Heart left ventricle (tissue), 13 donors: ENCODE data around the gene PRDM5.

Experiments
- POLR2A ChIP-seq, 2 donors: fragments of 450-650 bp; IDR thresholded peaks; one replicate each; pipeline ENCODE4 v1.6.1; 2017; ENCODE audit warnings: antibody characterized with exemption in 2 of 2, mild to moderate bottlenecking in 2 of 2, moderate library complexity in 2 of 2
- TF ChIP-seq, protein P1 (sequence below), 12 donors: fragments of 200-600 bp; sonication (generic) in 4 of 12; IDR thresholded peaks; one replicate each; pipeline versions ENCODE4 v1.5.0 to v1.8.0; 2018 to 2022; ENCODE audit warnings: antibody characterized with exemption in 12 of 12, mild to moderate bottlenecking in 5 of 12
- donor health status: ischemic (EF 13 %, LVEDD 7.1; RV severe dilation, severe dysfunction).
- donor health status: DM: no; HTN: yes; CAD: no.
- donor health status: DM: no; HTN: no; CAD: no.
- donor health status: ischemic (EF 25% LVEDD 6.9; RV normal size, moderate dysfunction).
- donor health status: ischemic (EF 25% LVEDD 5.7; RV mildly dilated, moderate dysfunction).
- donor health status: ischemic (EF 35%, LVEDD 5.7; RV mildly dilated, moderate dysfunction).
- donor health status: nonischemic (EF 11% LVEDD 7.7; RV severe dilation, severe dysfunction).
- donor health status: DM: yes; HTN: yes; CAD: no.
- donor health status: PGD.
- donor health status: ischemic (EF 29% LVEDD 5.4; RV normal size, mild dysfunction).
- donor health status: nonischemic (EF 23%, LVEDD 6.1; RV moderate dilation, normal function).

DNA sequence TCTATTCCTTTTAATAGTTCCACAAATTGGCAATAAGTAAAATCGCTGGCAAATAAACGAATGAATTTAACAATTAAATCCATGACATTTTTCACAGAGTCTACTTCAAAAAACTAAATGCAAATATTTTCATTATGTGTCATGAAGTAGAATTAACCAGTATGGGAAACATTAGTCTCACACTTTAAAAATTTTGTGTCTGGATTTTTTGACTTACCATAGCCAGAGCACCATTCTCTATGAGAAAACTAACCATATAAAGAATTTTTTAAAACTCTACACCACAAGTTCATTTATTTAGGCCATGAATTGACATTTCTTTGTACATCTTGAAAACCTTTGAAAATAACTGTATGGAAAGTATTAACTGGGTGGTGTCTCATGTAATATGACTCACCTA, 41.2 kb downstream of the PRDM5 start:
- TF ChIP-seq, protein P1, sequence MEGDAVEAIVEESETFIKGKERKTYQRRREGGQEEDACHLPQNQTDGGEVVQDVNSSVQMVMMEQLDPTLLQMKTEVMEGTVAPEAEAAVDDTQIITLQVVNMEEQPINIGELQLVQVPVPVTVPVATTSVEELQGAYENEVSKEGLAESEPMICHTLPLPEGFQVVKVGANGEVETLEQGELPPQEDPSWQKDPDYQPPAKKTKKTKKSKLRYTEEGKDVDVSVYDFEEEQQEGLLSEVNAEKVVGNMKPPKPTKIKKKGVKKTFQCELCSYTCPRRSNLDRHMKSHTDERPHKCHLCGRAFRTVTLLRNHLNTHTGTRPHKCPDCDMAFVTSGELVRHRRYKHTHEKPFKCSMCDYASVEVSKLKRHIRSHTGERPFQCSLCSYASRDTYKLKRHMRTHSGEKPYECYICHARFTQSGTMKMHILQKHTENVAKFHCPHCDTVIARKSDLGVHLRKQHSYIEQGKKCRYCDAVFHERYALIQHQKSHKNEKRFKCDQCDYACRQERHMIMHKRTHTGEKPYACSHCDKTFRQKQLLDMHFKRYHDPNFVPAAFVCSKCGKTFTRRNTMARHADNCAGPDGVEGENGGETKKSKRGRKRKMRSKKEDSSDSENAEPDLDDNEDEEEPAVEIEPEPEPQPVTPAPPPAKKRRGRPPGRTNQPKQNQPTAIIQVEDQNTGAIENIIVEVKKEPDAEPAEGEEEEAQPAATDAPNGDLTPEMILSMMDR (IDR thresholded peaks at IDR 0.05): no peak
- TF ChIP-seq POLR2A (IDR thresholded peaks at IDR 0.05): no peak
